H1 (cell line): ENCODE measurements around the gene LCP1. TPM values are rescaled to one million over a fixed set of nuclear protein-coding genes. Genes with fewer than 3 reads are reported as not detected.

Experiments used
- CTCF ChIA-PET: fragments of 300-600 bp; sonication (Branson Sonifier 250); formaldehyde crosslinking; loops from one replicate; lab custom pipeline; 2021; ENCODE audit not compliant: partially characterized antibody; lab: Charles Lee
- POLR2A ChIA-PET: fragments of 300-600 bp; sonication (Branson Sonifier 250); formaldehyde crosslinking; loops from one replicate; lab custom pipeline; 2021; ENCODE audit warnings: inconsistent platforms; ENCODE audit not compliant: partially characterized antibody; lab: Charles Lee
- DNase-seq, 2 experiments: peaks; one replicate each; pipeline versions ENCODE4 v3.0.0 to v3.0.0-alpha.2; 2010 to 2022; ENCODE audit warnings: low spot score in 2 of 2, low read depth in 1 of 2, mixed read lengths in 1 of 2
- FAIRE-seq: peaks from 2 replicates; lab custom pipeline; 2011; peaks lifted over from hg19 to GRCh38; lab: Jason Lieb, UNC
- H2AFZ ChIP-seq: 2 replicates; pipeline ENCODE4 v1.8.1; 2012; ENCODE audit warnings: low read length, inconsistent platforms
- H2AK5ac ChIP-seq: 2 replicates; pipeline ENCODE4 v1.6.1; 2013; ENCODE audit warnings: low read depth, low read length
- H2BK120ac ChIP-seq: replicated peaks from 2 replicates; pipeline ENCODE3; 2013; ENCODE audit warnings: low read depth, low read length, inconsistent platforms
- H2BK12ac ChIP-seq: 2 replicates; pipeline ENCODE4 v1.6.1; 2013; ENCODE audit warnings: low read depth, low read length
- H2BK15ac ChIP-seq: 2 replicates; pipeline ENCODE4 v1.6.1; 2013; ENCODE audit warnings: low read length
- H2BK20ac ChIP-seq: 2 replicates; pipeline ENCODE4 v1.6.1; 2013; ENCODE audit warnings: low read length
- H2BK5ac ChIP-seq: 2 replicates; pipeline ENCODE4 v1.6.1; 2013; ENCODE audit warnings: low read depth, low read length
- H3K14ac ChIP-seq: 2 replicates; pipeline ENCODE4 v1.6.1; 2013; ENCODE audit warnings: inconsistent platforms; ENCODE audit not compliant: insufficient read length
- H3K18ac ChIP-seq: 2 replicates; pipeline ENCODE4 v1.6.1; 2013; ENCODE audit warnings: low read length; ENCODE audit errors: extremely low read depth
- H3K23ac ChIP-seq: 2 replicates; pipeline ENCODE4 v1.6.1; 2013; ENCODE audit warnings: inconsistent platforms; ENCODE audit not compliant: insufficient read length
- H3K23me2 ChIP-seq: 2 replicates; pipeline ENCODE4 v1.6.1; 2013; ENCODE audit warnings: low read depth, low read length
- H3K27ac ChIP-seq: 2 replicates; pipeline ENCODE4 v1.6.1; 2011; ENCODE audit warnings: low read depth, low read length, inconsistent platforms
- H3K27me3 ChIP-seq, 4 experiments: replicated peaks in 1 of 4; 1 replicate in 1 of 4; 2 replicates in 3 of 4; pipeline versions ENCODE4 v1.6.1 to v1.8.1; 2011 to 2013; ENCODE audit warnings: low read length in 3 of 4, mild to moderate bottlenecking in 3 of 4, inconsistent platforms in 2 of 4, mixed read lengths in 2 of 4, moderate library complexity in 1 of 4; ENCODE audit not compliant: control insufficient read depth in 3 of 4, insufficient read depth in 3 of 4; ENCODE audit errors: extremely low read depth in 1 of 4
- H3K36me3 ChIP-seq, 4 experiments: 2 replicates each; pipeline versions ENCODE4 v1.6.1 to v1.8.1; 2011 to 2013; ENCODE audit warnings: mild to moderate bottlenecking in 4 of 4, low read length in 3 of 4, moderate library complexity in 2 of 4, control low read depth in 1 of 4, inconsistent platforms in 1 of 4; ENCODE audit not compliant: insufficient read depth in 4 of 4, control insufficient read depth in 2 of 4
- H3K4ac ChIP-seq: replicated peaks from 2 replicates; pipeline ENCODE3; 2013; ENCODE audit warnings: low read length, low read depth, mixed read lengths, inconsistent platforms; ENCODE audit not compliant: insufficient read length
- H3K4me1 ChIP-seq, 4 experiments: replicated peaks in 1 of 4; 1 replicate in 1 of 4; 2 replicates in 3 of 4; pipeline versions ENCODE4 v1.6.1 to v1.8.1; 2011 to 2013; ENCODE audit warnings: low read length in 3 of 4, inconsistent platforms in 2 of 4, mixed read lengths in 1 of 4; ENCODE audit not compliant: insufficient read depth in 4 of 4, control insufficient read depth in 3 of 4
- H3K4me2 ChIP-seq, 2 experiments: 2 replicates each; pipeline versions ENCODE4 v1.6.1 to v1.8.1; 2011 to 2013; ENCODE audit warnings: low read depth in 2 of 2, low read length in 2 of 2, control low read depth in 1 of 2, inconsistent platforms in 1 of 2, mild to moderate bottlenecking in 1 of 2; ENCODE audit not compliant: insufficient read depth in 1 of 2
- H3K4me3 ChIP-seq, 4 experiments: fragments of 200-600, 300-600 bp in 1 of 4; sonication (generic), shearing (Covaris generic), sonication (Bioruptor Twin) in 1 of 4; 2 replicates each; pipeline versions ENCODE4 v1.5.1 to v1.8.1; 2011 to 2016; ENCODE audit warnings: low read length in 4 of 4, low read depth in 3 of 4, control low read depth in 2 of 4, inconsistent platforms in 2 of 4, mild to moderate bottlenecking in 2 of 4, mixed read lengths in 1 of 4, moderate library complexity in 1 of 4; ENCODE audit not compliant: insufficient read depth in 2 of 4; ENCODE audit errors: extremely low read depth in 1 of 4
- H3K56ac ChIP-seq: replicated peaks from 2 replicates; pipeline ENCODE3; 2013; ENCODE audit warnings: low read depth, mild to moderate bottlenecking, mixed read lengths, low read length, inconsistent platforms; ENCODE audit not compliant: insufficient read length
- H3K79me1 ChIP-seq: 2 replicates; pipeline ENCODE4 v1.6.1; 2013; ENCODE audit warnings: low read depth, low read length, control low read depth
- H3K79me2 ChIP-seq, 2 experiments: 2 replicates each; pipeline versions ENCODE4 v1.6.1 to v1.8.1; 2012 to 2013; ENCODE audit warnings: low read length in 2 of 2, mild to moderate bottlenecking in 2 of 2, inconsistent platforms in 1 of 2; ENCODE audit not compliant: insufficient read depth in 2 of 2, control insufficient read depth in 1 of 2
- H3K9ac ChIP-seq, 4 experiments: replicated peaks in 1 of 4; 1 replicate in 1 of 4; 2 replicates in 3 of 4; pipeline versions ENCODE4 v1.6.1 to v1.8.1; 2011 to 2013; ENCODE audit warnings: low read depth in 3 of 4, low read length in 3 of 4, control low read depth in 2 of 4, mild to moderate bottlenecking in 2 of 4, moderate library complexity in 2 of 4, inconsistent platforms in 1 of 4; ENCODE audit errors: extremely low read depth in 1 of 4
- H3K9me3 ChIP-seq, 2 experiments: 2 replicates each; pipeline versions ENCODE4 v1.6.1 to v1.8.1; 2012 to 2013; ENCODE audit warnings: mild to moderate bottlenecking in 2 of 2, moderate library complexity in 2 of 2, control low read depth in 1 of 2, inconsistent platforms in 1 of 2, low read depth in 1 of 2, low read length in 1 of 2, mixed read lengths in 1 of 2; ENCODE audit not compliant: insufficient read depth in 2 of 2
- H4K20me1 ChIP-seq, 2 experiments: replicated peaks in 1 of 2; 2 replicates each; pipeline versions ENCODE3 to v1.8.1; 2011 to 2013; ENCODE audit warnings: inconsistent platforms in 2 of 2, low read length in 2 of 2, mild to moderate bottlenecking in 1 of 2; ENCODE audit not compliant: insufficient read depth in 2 of 2, control insufficient read depth in 1 of 2
- H4K5ac ChIP-seq: 2 replicates; pipeline ENCODE4 v1.6.1; 2013; ENCODE audit warnings: low read length, low read depth, mixed read lengths, inconsistent platforms; ENCODE audit not compliant: insufficient read length
- H4K8ac ChIP-seq: 2 replicates; pipeline ENCODE4 v1.8.0; 2013; ENCODE audit warnings: mild to moderate bottlenecking, moderate library complexity, low read length, inconsistent platforms; ENCODE audit not compliant: insufficient read depth; ENCODE audit errors: extremely low read depth
- H4K91ac ChIP-seq: replicated peaks from 2 replicates; pipeline ENCODE3; 2013; ENCODE audit warnings: low read length, mixed read lengths, inconsistent platforms; ENCODE audit not compliant: insufficient read length
- JUND ChIP-seq: IDR thresholded peaks from 2 replicates; pipeline ENCODE4 v1.6.1; 2011; ENCODE audit warnings: mild to moderate bottlenecking, improper control_type of control experiment, low read length
- WGBS, 2 experiments: shearing (Covaris generic) in 1 of 2; methylation state at CpG; one replicate each; pipeline versions ENCODE4 v1.1.6 to v1.1.7; 2013 to 2015; ENCODE audit warnings: low lambda C conversion rate in 2 of 2, mixed read lengths in 2 of 2, inconsistent platforms in 1 of 2, low coverage in 1 of 2, missing lambda C conversion rate in 1 of 2; ENCODE audit not compliant: insufficient replicate concordance in 2 of 2, insufficient coverage in 1 of 2, insufficient read length in 1 of 2; ENCODE audit errors: extremely low coverage in 1 of 2, missing lambda C conversion rate in 1 of 2; 5-methylcytosine and 5-hydroxymethylcytosine counted together
- polyA plus RNA-seq, 7 experiments: library from polyadenylated mRNA; depleted of rRNA in 3 of 7; stranded (reverse) in 5 of 7; unstranded in 2 of 7; fragments of >200 nt in 5 of 7; fragments of 200-250 nt in 2 of 7; gene quantifications; 1 replicate in 5 of 7; 2 replicates in 1 of 7; 4 replicates in 1 of 7; pipeline versions ENCODE4 v1.2.1 to v1.2.3, GENCODE V29; 2011 to 2013; ENCODE audit warnings: missing spikeins in 2 of 7, mixed read lengths in 2 of 7
- total RNA-seq: library from RNA; stranded (reverse); fragmentation: NEBNext Ultra II Directional; extraction: Animal tissue kit (Norgen Biotek cat#: 25700); gene quantifications from 2 replicates; pipeline ENCODE4 v1.2.1, GENCODE V29; 2021

LCP1 gene
- total and polyA plus RNA-seq, 2 of the 8 experiments (the other 6 are each of a cell fraction or from before 2014, with no cell fraction given) = 0.65 to 4.3 TPM

DNA sequence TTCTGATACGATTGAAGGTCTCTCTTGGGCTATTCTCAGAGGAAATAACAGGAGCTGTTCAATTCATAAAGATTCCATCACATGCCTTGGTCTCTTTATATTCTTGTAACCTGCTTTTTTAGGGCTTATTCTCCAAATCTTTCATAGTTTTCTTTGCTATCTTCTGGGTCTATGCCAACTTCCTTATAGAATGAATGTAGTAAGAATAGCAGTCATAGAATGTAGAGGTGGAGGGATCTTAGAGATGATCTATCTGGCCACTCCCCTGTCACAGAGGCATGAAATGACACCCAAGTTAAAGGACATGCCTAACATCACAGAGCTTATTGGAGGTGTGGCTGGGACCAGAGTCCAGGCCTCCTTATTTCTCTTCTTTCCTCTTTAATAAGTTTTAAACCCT lies 13.2 kb downstream of the LCP1 start:
- DNase-seq = no peak
- no peaks in the 10 kb centered on the region for H3K36me3 ChIP-seq
- CTCF ChIA-PET = interaction anchor here (0.6 to 2.1 kb wide), 6 partner anchors 10 to 45 kb away, joined by 3 to 9 read pairs (median 3); partner anchors contain the start of gene LCP1
- H2BK120ac ChIP-seq = no peak overlapping the region
- H2BK5ac ChIP-seq = no peak overlapping the region
- H2AFZ ChIP-seq = no peak overlapping the region
- H3K4me3 ChIP-seq = no peak overlapping the region
- no peak overlapping the region for H2BK12ac ChIP-seq
- H3K23ac ChIP-seq = no peak overlapping the region
- H2AK5ac ChIP-seq = no peak overlapping the region
- H3K56ac ChIP-seq = no peak overlapping the region
- no peak overlapping the region for H2BK15ac ChIP-seq
- H3K4me2 ChIP-seq = no peak overlapping the region
- no peaks in the 10 kb centered on the region for H3K79me2 ChIP-seq
- no peaks in the 10 kb centered on the region for H3K9me3 ChIP-seq
- peaks cover 0 to 6% (median 2%) of the 10 kb centered on the region in 4 experiments; a peak in 2 of 7 replicates for H3K4me1 ChIP-seq
- no peak overlapping the region for H2BK20ac ChIP-seq
- no peak overlapping the region for H4K5ac ChIP-seq
- no peak overlapping the region for H3K9ac ChIP-seq
- no peaks in the 10 kb centered on the region for H4K20me1 ChIP-seq
- H3K27me3 ChIP-seq = peaks cover 0 to 4% (median 0%) of the 10 kb centered on the region in 4 experiments; a peak in 1 of 7 replicates
- no peak overlapping the region for H4K8ac ChIP-seq
- no peaks in the 10 kb centered on the region for H3K23me2 ChIP-seq
- H3K27ac ChIP-seq = no peak overlapping the region
- H3K14ac ChIP-seq = no peak overlapping the region
- H3K18ac ChIP-seq = no peak overlapping the region
- FAIRE-seq = no peak
- POLR2A ChIA-PET = no interaction called here
- no peak overlapping the region for H3K4ac ChIP-seq
- WGBS, 2 experiments = 91% methylated on average over 1 of the region's 1 CpG; no CpG with 5 or more reads in 1 of the 2 experiments
- H4K91ac ChIP-seq = no peak overlapping the region
- H3K79me1 ChIP-seq = no peaks in the 10 kb centered on the region
- no peak for TF ChIP-seq JUND
